Left lung (tissue), 10 donors: ENCODE data around the gene ZNF423. TPM values are rescaled to one million over a fixed set of nuclear protein-coding genes. Genes with fewer than 3 reads are reported as not detected.

ENCODE experiments used
- ATAC-seq: fragments of 200-7000 bp; cut with Tn5 transposase; one replicate; pipeline ENCODE4 v1.9.1; 2020; ENCODE audit warnings: moderate library complexity
- DNase-seq, 4 donors: peaks; one replicate each; pipeline ENCODE4 v3.0.0-alpha.2; 2013 to 2020
- H3K27ac ChIP-seq, 2 donors: fragments of 200-600 bp; sonication (generic) in 1 of 2; one replicate each; pipeline versions ENCODE4 v1.5.0 to v1.8.0; 2020 to 2021
- H3K27me3 ChIP-seq, 2 donors: fragments of 200-600 bp; sonication (generic) in 1 of 2; one replicate each; pipeline versions ENCODE4 v1.5.0 to v1.8.0; 2020 to 2021
- H3K36me3 ChIP-seq, 2 donors: fragments of 200-600 bp; sonication (generic) in 1 of 2; one replicate each; pipeline versions ENCODE4 v1.5.0 to v1.8.0; 2020 to 2021
- H3K4me1 ChIP-seq, 2 donors: fragments of 200-600 bp; one replicate each; pipeline ENCODE4 v1.8.0; 2021
- H3K4me3 ChIP-seq, 2 donors: fragments of 200-600 bp; sonication (generic) in 1 of 2; one replicate each; pipeline versions ENCODE4 v1.5.0 to v1.8.0; 2020 to 2021; ENCODE audit warnings: mild to moderate bottlenecking in 1 of 2
- H3K9me3 ChIP-seq, 2 donors: fragments of 200-600 bp; sonication (generic) in 1 of 2; one replicate each; pipeline versions ENCODE4 v1.5.0 to v1.8.0; 2020 to 2021
- CTCF ChIP-seq, 2 donors: fragments of 200-600 bp; sonication (generic) in 1 of 2; IDR thresholded peaks; one replicate each; pipeline versions ENCODE4 v1.5.0 to v1.8.0; 2021; ENCODE audit warnings: antibody characterized with exemption in 2 of 2
- intact Hi-C, 2 donors: fragments of 100-400 bp; cut with DNase I; formaldehyde crosslinking; loops; one replicate each; pipeline versions ENCODE4 v1.11.2 to v1.14.2; 2022
- polyA plus RNA-seq, 6 donors: library from polyadenylated mRNA; unstranded; fragments of 120-200 nt; gene quantifications; one replicate each; pipeline ENCODE4 v1.2.1, GENCODE V29; 2013; ENCODE audit not compliant: insufficient read length in 6 of 6
- total RNA-seq, 2 donors: library from RNA; stranded (reverse); fragmentation: NEBNext Ultra II Directional; extraction: Animal tissue kit (Norgen Biotek cat#: 25700); gene quantifications; one replicate each; pipeline ENCODE4 v1.2.1, GENCODE V29; 2021
- donor health status: DM: no; HTN: yes; CAD: no.
- donor health status: DM: no; HTN: no; CAD: no.

Gene ZNF423
- total and polyA plus RNA-seq, 8 donors, result 7.8 to 30.5 (median 26.6) TPM

- Histone ChIP-seq H3K27ac (peak overlapping the region; percentile 65 to 69), H3K36me3 (no peaks in the 10 kb centered on the region), H3K4me3 (no peak overlapping the region), H3K27me3 (peaks cover 0 to 26% of the 10 kb centered on the region in 2 donors), H3K9me3 (no peaks in the 10 kb centered on the region), H3K4me1 (peaks cover 8 to 26% of the 10 kb centered on the region in 2 donors)
- TF ChIP-seq CTCF (IDR thresholded peaks at IDR 0.05), result no peak
- intact Hi-C loops, result no loop called here
- ATAC-seq, result peak; percentile 30
- DNase-seq, result peak in 2 of 4 donors; percentile 80 to 94
Measured at GRCh38 chr16:49834531-49835151, 21.3 kb downstream of the ZNF423 start.

- H3K36me3 ChIP-seq, result no peaks in the 10 kb centered on the region
- no peak for DNase-seq
- H3K27ac ChIP-seq, result peak overlapping the region; percentile 65 to 69
- no peaks in the 10 kb centered on the region for H3K9me3 ChIP-seq
- H3K27me3 ChIP-seq, result peaks cover 0 to 19% of the 10 kb centered on the region in 2 donors
- intact Hi-C loops, result no loop called here
- no peak for TF ChIP-seq CTCF (IDR thresholded peaks at IDR 0.05)
- ATAC-seq, result no peak
- H3K4me1 ChIP-seq, result peaks cover 8 to 26% of the 10 kb centered on the region in 2 donors
- no peak overlapping the region for H3K4me3 ChIP-seq
Measured at GRCh38 chr16:49833796-49834530, 21.9 kb downstream of the ZNF423 start.

GRCh38 chr16:49833085-49833484 lies 22.8 kb downstream of the ZNF423 start:
- intact Hi-C loops, result no loop called here
- no peak for TF ChIP-seq CTCF (IDR thresholded peaks at IDR 0.05)
- peaks cover 0 to 10% of the 10 kb centered on the region in 2 donors for H3K27me3 ChIP-seq
- H3K4me3 ChIP-seq, result no peak overlapping the region
- peaks cover 8 to 21% of the 10 kb centered on the region in 2 donors for H3K4me1 ChIP-seq
- H3K9me3 ChIP-seq, result no peaks in the 10 kb centered on the region
- ATAC-seq, result peak; percentile 54
- H3K27ac ChIP-seq, result peak overlapping the region; percentile 65 to 69
- no peaks in the 10 kb centered on the region for H3K36me3 ChIP-seq
- DNase-seq, result peak in 2 of 4 donors; percentile 59 to 85

- Histone ChIP-seq H3K9me3 (no peaks in the 10 kb centered on the region), H3K27me3 (peaks cover 0 to 2% of the 10 kb centered on the region in 2 donors), H3K36me3 (no peaks in the 10 kb centered on the region), H3K4me1 (peaks cover 8 to 28% of the 10 kb centered on the region in 2 donors), H3K27ac (peak overlapping the region; percentile 53 to 69), H3K4me3 (no peak overlapping the region)
- TF ChIP-seq CTCF (IDR thresholded peaks at IDR 0.05), result no peak
- ATAC-seq (no peak), DNase-seq (no peak)
- intact Hi-C loops, result no loop called here
Measured at GRCh38 chr16:49832177-49832576, 23.7 kb downstream of the ZNF423 start.

GRCh38 chr16:49830873-49831272 lies 25.0 kb downstream of the ZNF423 start:
- no peak overlapping the region for H3K27ac ChIP-seq
- intact Hi-C loops, result no loop called here

More at GRCh38 chr16:49830873-49831272, 25.0 kb downstream of the ZNF423 start:
- Histone ChIP-seq H3K36me3 (no peaks in the 10 kb centered on the region), H3K4me1 (peaks cover 8 to 31% of the 10 kb centered on the region in 2 donors), H3K27me3 (no peaks in the 10 kb centered on the region), H3K4me3 (no peak overlapping the region), H3K9me3 (no peaks in the 10 kb centered on the region)
- no peak for DNase-seq
- no peak for ATAC-seq
- TF ChIP-seq CTCF (IDR thresholded peaks at IDR 0.05), result no peak
